Endothelial cell of umbilical vein (primary cell): ENCODE measurements around the gene PTPRD.

Experiments used
- CTCF ChIP-seq, 2 donors: IDR thresholded peaks; 1 replicate in 1 of 2; 2 replicates in 1 of 2; pipeline ENCODE4 v1.5.1; 2011; ENCODE audit warnings: low read length in 2 of 2, mild to moderate bottlenecking in 2 of 2, moderate library complexity in 2 of 2, control low read depth in 1 of 2, inconsistent platforms in 1 of 2, low read depth in 1 of 2; ENCODE audit not compliant: insufficient read depth in 1 of 2; ENCODE audit errors: extremely low read depth in 1 of 2
- POLR2A ChIP-seq: IDR thresholded peaks from 2 replicates; pipeline ENCODE4 v1.6.1; 2012; ENCODE audit warnings: low read depth, mild to moderate bottlenecking, control low read depth, low read length
- POLR2AphosphoS5 ChIP-seq: IDR thresholded peaks from 2 replicates; pipeline ENCODE4 v1.6.1; 2012; ENCODE audit warnings: low read depth, mild to moderate bottlenecking, control low read depth, low read length, moderate library complexity; ENCODE audit not compliant: insufficient read depth

- no peak for TF ChIP-seq POLR2A
- no peak for TF ChIP-seq POLR2AphosphoS5
- no peak for TF ChIP-seq CTCF (IDR thresholded peaks at IDR 0.05; ENCODE audit: extremely low read depth in 1 of 2, insufficient read depth in 1 of 2, low read depth in 1 of 2, low read length in 2 of 2)
Observed at GRCh38 chr9:8812888-8813287, 1799.9 kb downstream of the PTPRD start.
